Measurements from ENCODE around the gene CPPED1. TPM values are rescaled to one million over a fixed set of nuclear protein-coding genes. Genes with fewer than 3 reads are reported as not detected.
"Not testable (repeated sequence)": the region's sequence is repeated elsewhere in the genome, so short reads cannot be mapped to it uniquely, and the experiment has no call there.

The CPPED1 gene
- 26.1 TPM for total RNA-seq

- peak; percentile 96 for ATAC-seq
Measured at GRCh38 chr16:12803203-12804093, at the start of gene CPPED1. Gene CPPED1, minus strand, starts transcription at chr16:12803887. Its CDS starts 111 bp downstream, at chr16:12803776.

- ATAC-seq, result no peak
Measured at GRCh38 chr16:12850186-12850585, 46.5 kb upstream of the CPPED1 start.

- ATAC-seq, result no peak
Measured at GRCh38 chr16:12846592-12846991, 42.9 kb upstream of the CPPED1 start.

- no peak for ATAC-seq
Measured at GRCh38 chr16:12845282-12845681, 41.6 kb upstream of the CPPED1 start.

- ATAC-seq, result no peak
Measured at GRCh38 chr16:12837756-12838155, 34.1 kb upstream of the CPPED1 start.

- no peak for ATAC-seq
Measured at GRCh38 chr16:12837291-12837690, 33.6 kb upstream of the CPPED1 start.

GRCh38 chr16:12833926-12834325 lies 30.2 kb upstream of the CPPED1 start:
- peak; percentile 77 for ATAC-seq

GRCh38 chr16:12829096-12829888 lies 25.6 kb upstream of the CPPED1 start:
- no peak for ATAC-seq

- no peak for ATAC-seq
Measured at GRCh38 chr16:12828206-12828605, 24.5 kb upstream of the CPPED1 start.

GRCh38 chr16:12826559-12826958 lies 22.9 kb upstream of the CPPED1 start:
- ATAC-seq, result no peak

GRCh38 chr16:12819126-12820117 lies 15.7 kb upstream of the CPPED1 start:
- ATAC-seq, result peak; percentile 64

- ATAC-seq, result no peak
Measured at GRCh38 chr16:12818326-12818725, 14.6 kb upstream of the CPPED1 start.

GRCh38 chr16:12816791-12817214 lies 13.1 kb upstream of the CPPED1 start:
- not testable (repeated sequence) for ATAC-seq

- no peak for ATAC-seq
Measured at GRCh38 chr16:12815361-12815760, 11.7 kb upstream of the CPPED1 start.

GRCh38 chr16:12813734-12814133 lies 10.0 kb upstream of the CPPED1 start:
- ATAC-seq, result not testable (repeated sequence)

- ATAC-seq, result not testable (repeated sequence)
Measured at GRCh38 chr16:12813321-12813720, 9.6 kb upstream of the CPPED1 start.

- ATAC-seq, result no peak
Measured at GRCh38 chr16:12811441-12812383, 8.0 kb upstream of the CPPED1 start.

- ATAC-seq, result no peak
Measured at GRCh38 chr16:12805066-12805465, 1.4 kb upstream of the CPPED1 start.

GRCh38 chr16:12804395-12804794 lies 708 bp upstream of the CPPED1 start:
- ATAC-seq, result no peak

- ATAC-seq, result no peak
Measured at GRCh38 chr16:12802661-12803060, 1.0 kb downstream of the CPPED1 start.

GRCh38 chr16:12802048-12802447 lies 1.6 kb downstream of the CPPED1 start:
- no peak for ATAC-seq
